Endothelial cell of coronary artery (primary cell): ENCODE measurements around the gene SPTSSB. TPM values are rescaled to one million over a fixed set of nuclear protein-coding genes. Genes with fewer than 3 reads are reported as not detected.

Experiments used
- total RNA-seq: library from RNA; depleted of rRNA; stranded (reverse); fragments of >200 nt; gene quantifications from 2 replicates; pipeline ENCODE4 v1.2.3, GENCODE V29; 2014

The SPTSSB gene
- not detected in 2 replicates for total RNA-seq

GRCh38 chr3:161371441-161372320 lies at the start of gene SPTSSB:
Gene SPTSSB (minus strand): TSS chr3:161371517. CDS start chr3:161346323, 25,194 bp downstream.

Other genes with a start within 250 kb of the SPTSSB start
- 107 and 113 TPM in 2 replicates for gene NMD3, start 150.2 kb downstream of the SPTSSB start, total RNA-seq
- gene OTOL1, start 125.3 kb upstream of the SPTSSB start, total RNA-seq = not detected in 2 replicates